CD4-positive, alpha-beta T cell treated with Interleukin-12 subunit alpha and Interleukin-12 subunit beta, for 1 hour (primary cell): Measurements from ENCODE around the gene PAGE2B.
"Not testable (repeated sequence)": the region's sequence is repeated elsewhere in the genome, so short reads cannot be mapped to it uniquely, and the experiment has no call there.

Experiments
- DNase-seq: peaks from one replicate; pipeline ENCODE4 v3.0.0-alpha.2; 2020

Gene PAGE2B

DNA sequence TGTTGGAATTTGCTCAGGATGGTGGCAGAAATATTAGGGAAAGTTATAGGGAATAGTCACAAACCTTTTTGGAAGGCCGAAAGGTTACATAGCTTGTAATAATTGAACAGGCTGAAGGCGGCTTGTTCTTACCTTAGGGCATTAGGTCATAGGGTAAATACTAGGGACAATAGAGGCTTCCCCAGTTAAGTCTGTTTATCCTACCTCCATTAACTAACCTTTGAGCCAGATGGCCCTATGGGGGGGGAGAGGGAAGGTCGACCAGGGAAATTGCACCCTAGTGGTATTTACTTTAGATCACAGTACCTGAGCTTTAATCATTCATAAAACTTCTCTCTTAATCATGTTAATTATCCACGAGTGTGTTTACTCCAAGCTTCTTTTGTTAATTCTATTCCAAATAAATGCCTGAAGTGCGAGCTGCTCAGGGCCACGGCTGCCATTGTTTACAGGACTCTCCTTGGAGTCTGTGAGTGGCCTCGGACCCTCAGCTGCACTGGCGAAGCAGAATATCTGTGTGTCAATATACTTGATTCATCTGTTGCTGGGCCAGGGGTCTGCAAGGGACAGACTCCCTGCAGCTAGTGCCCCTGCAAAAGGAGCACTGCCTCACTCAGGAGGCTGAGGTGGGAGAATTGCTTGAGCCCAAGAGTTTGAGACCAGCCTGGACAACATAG is 36.9 kb downstream of the PAGE2B start:
- DNase-seq: no peak

GRCh38 chrX:55116589-55116988 is 41.8 kb downstream of the PAGE2B start:
- not testable (repeated sequence) for DNase-seq

- peak; percentile 9 for DNase-seq
These were observed 43.7 kb downstream of the PAGE2B start for GRCh38 chrX:55118574-55118973.

- no peak for DNase-seq
These were observed 44.4 kb downstream of the PAGE2B start for GRCh38 chrX:55119271-55119670.

GRCh38 chrX:55119712-55120111 is 44.9 kb downstream of the PAGE2B start:
- DNase-seq: no peak

DNA sequence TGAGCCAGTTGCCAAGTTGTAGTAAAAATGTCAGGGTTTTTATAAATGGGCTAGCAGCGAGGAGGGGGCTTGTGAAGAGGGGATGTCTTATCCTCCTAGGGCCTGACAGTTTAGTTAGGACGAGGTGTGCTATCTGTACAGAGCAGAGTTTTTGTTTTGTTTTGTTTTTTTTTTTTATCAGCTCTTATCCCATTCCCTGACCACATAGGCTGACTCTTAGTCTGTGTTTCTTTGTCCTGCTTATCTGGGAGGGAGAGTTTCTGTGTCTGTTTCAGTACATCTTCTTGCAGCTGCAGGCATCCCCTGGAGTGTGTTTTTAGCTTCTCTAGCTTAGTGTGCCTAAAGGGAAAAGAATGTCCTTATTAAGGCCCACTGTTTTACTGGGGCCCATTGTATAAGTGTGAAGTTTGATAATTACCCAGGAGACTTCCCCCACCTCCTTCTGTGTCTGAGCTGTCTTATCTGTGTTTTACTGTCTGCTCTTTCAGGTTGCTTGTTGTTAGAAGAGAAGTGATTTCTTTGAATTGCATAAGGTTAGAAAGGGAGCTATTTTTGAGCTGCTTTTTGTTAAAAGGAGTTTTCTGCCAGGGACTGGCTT is 46.0 kb downstream of the PAGE2B start:
- no peak for DNase-seq

DNA sequence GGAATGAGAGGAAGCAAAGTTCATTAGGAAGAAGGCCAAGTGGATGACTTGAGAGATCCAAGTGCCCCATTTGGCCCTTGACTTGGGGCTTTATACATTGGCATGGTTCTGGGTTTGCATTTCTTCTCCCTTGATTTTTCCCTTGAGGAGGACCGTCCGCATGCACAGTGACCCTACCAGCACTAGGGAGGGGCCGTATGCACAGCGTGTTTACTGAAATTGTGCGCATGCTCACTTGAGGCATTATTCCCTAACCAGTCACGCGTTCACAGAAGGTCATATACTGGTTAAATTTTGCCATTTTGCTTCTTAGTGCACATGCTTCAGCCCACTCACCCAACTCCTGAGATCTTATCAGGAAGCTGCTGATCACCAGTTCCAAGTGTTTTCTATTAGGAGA is 49.1 kb downstream of the PAGE2B start:
- DNase-seq: no peak

- DNase-seq: no peak
These were observed 52.9 kb downstream of the PAGE2B start for GRCh38 chrX:55127692-55128091.
